Transverse colon (tissue), 3 donors: Measurements from ENCODE around the gene OR10H1.

Source experiments
- CTCF ChIP-seq, 5 experiments: fragments of 200-600 bp in 3 of 5; fragments of 450-650 bp in 2 of 5; sonication (generic) in 3 of 5; IDR thresholded peaks; 1 replicate in 2 of 5; 2 replicates in 3 of 5; pipeline ENCODE4 v1.5.1; 2016 to 2017; ENCODE audit warnings: antibody characterized with exemption in 5 of 5, inconsistent platforms in 3 of 5, mild to moderate bottlenecking in 2 of 5, moderate library complexity in 1 of 5
- EP300 ChIP-seq: sonication (generic); formaldehyde crosslinking; IDR thresholded peaks from one replicate; pipeline ENCODE4 v1.6.1; 2017; ENCODE audit warnings: antibody characterized with exemption, low read depth
- POLR2A ChIP-seq: fragments of 450-650 bp; IDR thresholded peaks from one replicate; pipeline ENCODE4 v1.6.1; 2016; ENCODE audit warnings: antibody characterized with exemption, mild to moderate bottlenecking, moderate library complexity

GRCh38 chr19:15862444-15862843 is 47.0 kb upstream of the OR10H1 start:
- TF ChIP-seq POLR2A: no peak
- TF ChIP-seq CTCF (IDR thresholded peaks at IDR 0.05): no peak
- TF ChIP-seq EP300: no peak
